Kidney glomerular epithelial cell (primary cell): Measurements from ENCODE around the gene ATF6.

ENCODE experiments used
- DNase-seq: peaks from one replicate; lab custom pipeline; 2025; lab: John Stamatoyannopoulos, UW

Gene ATF6

GRCh38 chr1:161887730-161888287 is 121.7 kb downstream of the ATF6 start:
- no peak for DNase-seq

- DNase-seq = no peak
Observed at GRCh38 chr1:161890574-161890973, 124.5 kb downstream of the ATF6 start.

- no peak for DNase-seq
Observed at GRCh38 chr1:161899091-161899490, 133.0 kb downstream of the ATF6 start.

GRCh38 chr1:161900160-161900559 is 134.0 kb downstream of the ATF6 start:
- no peak for DNase-seq

- DNase-seq = peak; percentile 55
Observed at GRCh38 chr1:161902182-161902581, 136.1 kb downstream of the ATF6 start.

- DNase-seq = peak; percentile 45
Observed at GRCh38 chr1:161905269-161905884, 139.3 kb downstream of the ATF6 start.

- no peak for DNase-seq
Observed at GRCh38 chr1:161907265-161907664, 141.1 kb downstream of the ATF6 start.

GRCh38 chr1:161908264-161908663 is 142.1 kb downstream of the ATF6 start:
- no peak for DNase-seq

GRCh38 chr1:161910604-161911003 is 144.5 kb downstream of the ATF6 start:
- DNase-seq = peak; percentile 71

- DNase-seq = peak; percentile 85
Observed at GRCh38 chr1:161913482-161914140, 147.5 kb downstream of the ATF6 start.

- DNase-seq = no peak
Observed at GRCh38 chr1:161914595-161914994, 148.5 kb downstream of the ATF6 start.

GRCh38 chr1:161915051-161915503 is 149.0 kb downstream of the ATF6 start:
- DNase-seq = peak; percentile 27

GRCh38 chr1:161915978-161916377 is 149.9 kb downstream of the ATF6 start:
- DNase-seq = no peak

GRCh38 chr1:161919229-161919628 is 153.1 kb downstream of the ATF6 start:
- DNase-seq = no peak

GRCh38 chr1:161921491-161921890 is 155.4 kb downstream of the ATF6 start:
- no peak for DNase-seq

- no peak for DNase-seq
Observed at GRCh38 chr1:161921990-161922389, 155.9 kb downstream of the ATF6 start.

GRCh38 chr1:161928056-161928455 is 161.9 kb downstream of the ATF6 start:
- no peak for DNase-seq

GRCh38 chr1:161929137-161929536 is 163.0 kb downstream of the ATF6 start:
- DNase-seq = no peak

GRCh38 chr1:161930064-161930463 is 163.9 kb downstream of the ATF6 start:
- DNase-seq = no peak

GRCh38 chr1:161932668-161933067 is 166.5 kb downstream of the ATF6 start:
- DNase-seq = no peak

- DNase-seq = no peak
Observed at GRCh38 chr1:161933592-161934588, 167.8 kb downstream of the ATF6 start.

- DNase-seq = no peak
Observed at GRCh38 chr1:161935264-161935663, 169.1 kb downstream of the ATF6 start.
